Measurements from ENCODE around the gene CLPTM1L.

DNA sequence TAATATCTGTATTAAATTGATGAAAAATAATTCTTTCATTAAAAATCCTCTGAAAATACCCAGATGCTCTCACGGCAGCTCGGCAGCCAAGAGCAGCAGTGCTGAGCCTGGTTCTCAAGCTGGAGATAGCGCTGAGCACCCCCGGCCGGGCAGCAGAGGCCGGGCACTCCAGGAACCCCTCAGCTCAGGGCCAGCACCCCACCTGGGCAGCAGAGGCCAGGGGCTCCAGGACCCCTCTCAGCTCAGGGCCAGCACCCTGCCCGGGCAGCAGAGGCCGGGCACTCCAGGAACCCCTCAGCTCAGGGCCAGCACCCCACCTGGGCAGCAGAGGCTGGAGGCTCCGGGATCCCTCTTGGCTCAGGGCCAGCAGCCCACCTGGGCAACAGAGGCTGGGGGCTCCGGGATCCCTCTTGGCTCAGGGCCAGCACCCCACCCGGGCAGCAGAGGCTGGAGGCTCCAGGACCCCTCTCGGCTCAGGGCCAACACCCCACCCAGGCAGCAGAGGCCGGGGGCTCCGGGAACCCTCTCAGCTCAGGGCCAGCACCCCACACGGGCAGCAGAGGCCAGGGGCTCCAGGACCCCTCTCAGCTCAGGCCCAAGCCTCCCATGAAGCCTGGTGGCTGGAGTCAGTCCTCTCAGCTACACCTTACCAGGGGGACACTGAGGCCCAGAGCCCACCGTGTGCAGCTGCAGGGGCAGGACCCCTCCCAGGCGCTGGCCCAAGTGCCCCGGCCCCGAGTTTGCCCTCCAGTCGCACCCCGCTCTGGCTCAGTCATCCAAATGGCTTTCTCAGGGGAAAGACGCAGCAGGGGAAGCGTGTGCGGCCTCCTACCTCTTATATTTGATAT is 21.7 kb downstream of the CLPTM1L start:
- TF ChIP-seq, protein P1, sequence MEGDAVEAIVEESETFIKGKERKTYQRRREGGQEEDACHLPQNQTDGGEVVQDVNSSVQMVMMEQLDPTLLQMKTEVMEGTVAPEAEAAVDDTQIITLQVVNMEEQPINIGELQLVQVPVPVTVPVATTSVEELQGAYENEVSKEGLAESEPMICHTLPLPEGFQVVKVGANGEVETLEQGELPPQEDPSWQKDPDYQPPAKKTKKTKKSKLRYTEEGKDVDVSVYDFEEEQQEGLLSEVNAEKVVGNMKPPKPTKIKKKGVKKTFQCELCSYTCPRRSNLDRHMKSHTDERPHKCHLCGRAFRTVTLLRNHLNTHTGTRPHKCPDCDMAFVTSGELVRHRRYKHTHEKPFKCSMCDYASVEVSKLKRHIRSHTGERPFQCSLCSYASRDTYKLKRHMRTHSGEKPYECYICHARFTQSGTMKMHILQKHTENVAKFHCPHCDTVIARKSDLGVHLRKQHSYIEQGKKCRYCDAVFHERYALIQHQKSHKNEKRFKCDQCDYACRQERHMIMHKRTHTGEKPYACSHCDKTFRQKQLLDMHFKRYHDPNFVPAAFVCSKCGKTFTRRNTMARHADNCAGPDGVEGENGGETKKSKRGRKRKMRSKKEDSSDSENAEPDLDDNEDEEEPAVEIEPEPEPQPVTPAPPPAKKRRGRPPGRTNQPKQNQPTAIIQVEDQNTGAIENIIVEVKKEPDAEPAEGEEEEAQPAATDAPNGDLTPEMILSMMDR (conservative IDR thresholded peaks at IDR 0.05; ENCODE audit: low read length), result no peak
- no peak for TF ChIP-seq EZH2phosphoT487 (IDR thresholded peaks at IDR 0.05; ENCODE audit: borderline replicate concordance)

Measured in Loucy (cell line).